NB4 (cell line): ENCODE data around the gene MESP1.

ENCODE experiments used
- DNase-seq: peaks from one replicate; pipeline ENCODE4 v3.0.0; 2010; ENCODE audit warnings: low read depth
- H3K4me3 ChIP-seq: one replicate; pipeline ENCODE4 v1.5.1; 2011; ENCODE audit warnings: mild to moderate bottlenecking, low read depth, low read length, moderate library complexity
- CTCF ChIP-seq: IDR thresholded peaks from one replicate; pipeline ENCODE4 v1.5.1; 2012; ENCODE audit warnings: low read depth, low read length
- MYC ChIP-seq: IDR thresholded peaks from 2 replicates; pipeline ENCODE4 v1.6.1; 2011; ENCODE audit warnings: low read depth, low read length
- POLR2A ChIP-seq: IDR thresholded peaks from 2 replicates; pipeline ENCODE4 v1.6.1; 2011; ENCODE audit warnings: mild to moderate bottlenecking; ENCODE audit not compliant: insufficient read length; ENCODE audit errors: extremely low read depth
- TF ChIP-seq, protein P1 (sequence below): IDR thresholded peaks from 2 replicates; pipeline ENCODE4 v1.6.1; 2011; ENCODE audit warnings: low read depth, low read length

Gene MESP1

GRCh38 chr15:89704411-89704810 is 46.6 kb downstream of the MESP1 start:
- DNase-seq, result no peak
- no peak for TF ChIP-seq MYC
- TF ChIP-seq, protein P1, sequence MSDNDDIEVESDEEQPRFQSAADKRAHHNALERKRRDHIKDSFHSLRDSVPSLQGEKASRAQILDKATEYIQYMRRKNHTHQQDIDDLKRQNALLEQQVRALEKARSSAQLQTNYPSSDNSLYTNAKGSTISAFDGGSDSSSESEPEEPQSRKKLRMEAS, result no peak
- no peak for TF ChIP-seq CTCF
- TF ChIP-seq POLR2A, result no peak
- H3K4me3 ChIP-seq, result no peak overlapping the region
